HG02970 (cell line): Measurements from ENCODE around the gene TMEM164.

Experiments used
- ATAC-seq: cut with Tn5 transposase; IDR thresholded peaks from one replicate; pipeline ENCODE4 v1.9.1; 2021; ENCODE audit warnings: mild to moderate bottlenecking, moderate library complexity, moderate number of reproducible peaks; ENCODE audit not compliant: unreplicated experiment, low FRiP score

TMEM164 gene

DNA sequence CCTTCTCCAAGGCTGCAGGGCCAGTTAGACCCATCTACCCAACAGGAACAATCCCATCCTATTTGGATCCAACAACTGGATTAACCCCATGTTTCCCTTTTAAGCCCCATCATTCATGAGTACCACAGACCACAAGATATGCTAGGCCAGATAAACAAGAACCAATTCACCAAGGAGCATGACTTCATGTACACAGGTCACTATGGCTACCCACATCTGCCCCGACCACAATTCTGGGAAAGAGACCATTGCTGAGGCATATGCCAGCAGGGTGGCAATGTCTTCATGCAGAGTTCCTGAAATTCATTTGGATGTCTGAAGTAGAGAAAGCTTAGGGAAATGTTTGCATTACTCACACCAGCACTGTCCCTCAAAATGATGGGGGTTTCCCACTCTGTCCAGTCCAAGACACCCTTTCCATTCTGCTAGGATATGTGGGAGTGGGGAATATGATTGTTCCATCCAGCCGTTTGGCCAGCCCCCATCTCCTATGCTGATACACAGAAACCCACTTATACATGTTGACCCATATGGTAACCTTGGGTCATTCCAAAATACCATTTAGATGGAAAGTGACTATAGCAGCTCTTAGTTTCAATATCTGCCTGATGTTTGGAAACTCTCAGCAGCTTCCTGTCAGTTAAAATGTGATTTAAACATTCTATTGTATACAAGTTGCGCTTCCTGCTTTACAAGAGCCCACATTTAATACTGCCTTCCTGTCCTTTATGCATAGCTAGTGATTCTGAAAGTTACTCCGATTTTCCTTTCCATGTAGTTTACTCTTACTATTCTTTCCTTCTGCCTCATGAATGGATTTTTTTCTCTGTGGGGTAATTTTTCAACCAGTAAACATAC, 186.0 kb downstream of the TMEM164 start:
- ATAC-seq = no peak

DNA sequence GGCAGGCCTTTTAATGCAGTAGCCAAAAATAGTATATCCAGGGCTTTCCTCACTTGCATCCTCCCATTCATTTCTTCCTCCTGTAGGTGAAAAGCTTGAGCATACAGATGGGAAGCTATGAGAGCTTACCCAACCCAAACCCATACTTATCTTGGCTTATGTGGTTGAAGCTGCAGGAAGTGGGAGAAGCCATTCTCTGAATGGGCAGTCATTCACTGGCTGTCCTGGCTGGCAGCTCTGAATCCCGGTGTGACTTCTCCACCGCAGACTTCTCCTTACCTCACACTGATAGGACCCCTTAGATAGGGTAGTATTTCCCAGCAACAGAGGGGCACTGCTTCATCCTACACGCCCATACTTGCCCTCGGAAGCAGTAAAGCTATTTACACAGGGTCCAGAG, 189.6 kb downstream of the TMEM164 start:
- no peak for ATAC-seq

DNA sequence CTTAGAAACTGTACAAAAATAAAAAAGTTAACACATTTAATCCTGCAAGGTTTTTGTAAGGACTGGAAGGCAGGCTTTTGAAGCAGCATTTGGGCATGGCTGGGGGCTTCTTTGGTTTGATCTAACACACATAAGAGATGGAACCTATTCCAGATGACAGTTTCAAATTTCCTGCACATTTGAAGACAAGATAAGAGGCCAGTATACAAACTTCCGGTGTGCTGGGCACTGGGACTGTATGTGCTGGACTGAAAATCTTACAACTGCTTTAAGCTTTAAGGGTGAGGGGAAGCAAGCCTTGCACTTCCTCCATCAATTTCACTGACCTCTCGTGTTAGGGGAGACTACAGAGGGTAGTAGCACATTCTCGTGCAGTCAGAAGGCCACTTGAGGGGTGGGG, 192.1 kb downstream of the TMEM164 start:
- no peak for ATAC-seq

DNA sequence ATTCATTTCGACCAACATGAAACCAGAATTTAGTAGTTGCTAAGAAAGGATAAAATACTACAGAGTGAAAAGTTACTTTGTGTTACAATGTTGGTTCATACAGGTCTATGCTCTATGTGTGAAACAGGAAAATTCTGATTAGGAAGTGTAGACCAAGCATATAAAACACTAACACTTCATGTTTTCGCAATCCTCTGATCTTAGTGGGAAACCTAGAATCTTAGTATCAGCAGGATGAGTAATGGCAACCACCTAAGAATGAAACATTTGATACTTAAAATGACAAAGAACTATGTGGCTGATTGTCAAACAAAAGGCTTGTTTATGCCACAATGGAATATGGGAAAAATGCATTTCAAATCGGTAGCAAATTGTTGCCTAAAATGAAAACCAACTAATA, 198.9 kb downstream of the TMEM164 start:
- ATAC-seq = no peak

DNA sequence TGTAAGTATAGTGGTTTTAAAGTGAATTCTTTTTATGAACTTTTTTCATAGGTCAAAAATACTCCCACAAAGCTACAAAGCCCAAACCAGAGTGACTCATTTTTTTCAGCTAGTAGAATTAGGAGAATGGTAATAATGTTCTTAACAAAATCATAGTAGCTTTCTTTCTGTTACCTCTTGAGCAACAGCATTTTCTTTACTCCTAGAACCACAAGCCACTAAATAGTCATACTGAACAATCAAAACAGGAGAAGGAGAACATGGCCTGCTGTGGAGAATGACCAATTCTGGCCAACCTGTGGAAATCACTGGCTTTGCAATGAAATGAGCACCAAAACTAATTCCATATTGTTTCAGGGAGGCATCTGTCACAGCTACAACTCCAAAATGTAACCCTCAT, 202.1 kb downstream of the TMEM164 start:
- ATAC-seq = no peak

DNA sequence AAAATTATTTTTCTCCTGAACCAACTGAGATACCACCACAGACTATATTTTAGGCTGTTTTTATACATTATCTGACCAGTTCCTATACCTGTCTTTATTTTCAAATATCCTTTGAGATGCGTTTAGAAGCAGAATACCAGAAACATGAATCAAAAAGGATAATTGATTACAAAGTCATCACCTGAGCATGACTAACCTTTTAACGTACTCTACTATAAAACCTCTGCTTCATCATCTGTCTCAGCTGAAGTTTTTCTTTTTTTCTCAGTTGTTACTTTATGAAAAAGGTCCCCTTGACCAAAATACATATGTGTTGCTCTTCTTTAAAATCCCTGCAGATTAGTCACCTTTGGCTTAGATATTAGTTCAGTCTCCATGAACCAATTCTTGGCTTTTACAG, 205.2 kb downstream of the TMEM164 start:
- no peak for ATAC-seq

DNA sequence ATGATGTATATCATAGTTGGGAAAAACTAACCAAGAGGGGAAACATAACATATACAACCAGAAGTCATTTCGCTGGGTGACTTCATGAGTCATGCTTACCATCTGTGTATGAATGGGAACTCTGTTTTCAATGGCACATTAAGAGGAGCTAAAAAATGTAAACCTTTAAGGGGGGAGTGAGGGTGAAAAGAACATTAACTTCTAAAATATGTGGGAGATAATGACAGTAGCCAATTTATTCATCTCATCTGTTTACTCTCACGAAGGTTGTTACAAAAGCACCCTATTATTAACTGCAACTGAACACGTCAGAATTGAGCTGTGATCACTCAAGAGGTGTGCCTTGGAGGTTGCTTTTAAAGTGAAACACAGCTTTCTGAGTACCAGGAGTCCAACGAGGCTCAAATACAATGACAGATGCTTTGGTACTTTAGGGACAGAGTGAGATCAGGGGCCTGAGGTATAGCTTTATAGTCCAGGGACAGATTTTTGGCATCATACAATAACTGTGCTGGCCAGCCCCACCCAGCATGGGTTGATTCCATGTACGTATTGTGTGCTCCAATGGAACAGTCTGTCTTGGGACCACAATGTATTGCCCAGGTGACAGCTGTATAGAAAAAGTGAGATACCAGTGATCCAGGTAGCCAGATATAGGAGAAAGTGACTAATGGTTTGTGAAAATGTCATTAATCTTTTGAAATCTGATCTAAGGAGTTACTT, 207.7 kb downstream of the TMEM164 start:
- no peak for ATAC-seq

DNA sequence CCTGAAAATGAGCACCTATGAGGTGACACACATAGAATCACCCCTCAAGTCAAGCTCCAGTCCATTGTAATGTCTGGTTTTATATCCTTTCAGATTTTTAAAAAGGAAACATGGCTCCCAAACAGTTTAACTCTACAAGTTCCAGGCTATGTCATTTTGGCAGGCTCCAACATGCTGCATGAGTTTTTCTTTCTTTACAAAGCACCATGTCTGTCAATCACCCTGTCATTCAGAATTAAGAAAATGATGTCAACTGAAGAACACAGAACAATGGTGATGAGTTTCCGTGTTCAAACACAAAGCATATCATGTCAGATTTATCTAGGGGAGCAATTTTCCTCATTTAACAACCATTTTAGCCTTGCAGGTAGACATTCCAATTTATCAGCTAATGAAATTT, 208.4 kb downstream of the TMEM164 start:
- no peak for ATAC-seq

DNA sequence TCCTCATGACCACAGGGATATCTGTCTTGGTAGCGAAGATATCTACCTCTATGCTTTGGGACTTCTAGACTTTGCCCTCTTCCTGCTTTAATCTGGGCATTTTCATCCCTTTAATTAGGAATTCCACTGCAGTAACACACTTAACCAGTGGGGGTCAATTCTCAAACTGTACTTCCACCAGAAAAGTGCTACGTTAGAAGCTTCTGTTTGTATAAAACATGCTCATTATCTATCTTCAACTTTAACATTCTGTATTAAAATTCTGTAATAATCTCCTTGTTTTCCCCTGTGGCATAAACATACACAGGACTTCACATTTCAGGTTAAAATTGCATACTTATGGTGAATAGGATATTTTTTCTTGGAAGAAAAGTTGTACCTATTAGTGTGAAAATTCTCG, 209.4 kb downstream of the TMEM164 start:
- ATAC-seq = no peak

DNA sequence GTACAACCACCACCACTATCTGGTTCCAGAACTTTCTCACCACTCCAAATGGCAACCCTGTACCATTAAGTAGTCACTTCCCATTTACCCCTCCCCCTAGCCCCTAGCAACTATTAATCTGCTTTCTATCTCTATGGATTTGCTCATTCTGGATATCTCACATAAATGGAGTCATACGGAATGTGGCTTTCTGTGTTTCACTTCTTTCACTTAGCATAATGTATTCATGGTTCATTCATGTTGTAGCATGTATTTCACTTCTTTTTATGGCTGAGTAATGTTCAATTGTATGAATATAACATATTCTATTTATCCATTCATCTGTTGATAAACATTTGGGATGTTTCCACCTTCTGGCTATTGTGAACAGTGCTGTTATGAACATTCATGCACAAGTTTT, 210.3 kb downstream of the TMEM164 start:
- ATAC-seq = no peak

DNA sequence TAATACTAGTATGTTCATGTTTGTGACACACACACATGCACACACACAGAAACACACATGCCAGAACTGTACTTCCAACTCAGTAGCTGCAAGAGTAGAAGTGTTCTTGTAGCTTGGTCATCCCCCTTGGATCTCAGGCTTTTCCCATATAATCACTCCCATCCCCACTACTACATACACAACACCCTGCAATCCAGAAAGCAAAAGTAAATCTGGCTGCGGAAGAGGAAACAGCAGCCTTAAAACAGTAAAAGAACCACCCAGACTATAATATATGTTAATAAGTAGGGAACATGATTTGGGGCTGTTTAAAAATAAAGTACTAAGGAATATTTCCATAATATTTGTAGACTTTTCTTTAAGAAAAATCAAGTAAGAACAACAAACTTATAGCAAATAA, 211.8 kb downstream of the TMEM164 start:
- no peak for ATAC-seq

DNA sequence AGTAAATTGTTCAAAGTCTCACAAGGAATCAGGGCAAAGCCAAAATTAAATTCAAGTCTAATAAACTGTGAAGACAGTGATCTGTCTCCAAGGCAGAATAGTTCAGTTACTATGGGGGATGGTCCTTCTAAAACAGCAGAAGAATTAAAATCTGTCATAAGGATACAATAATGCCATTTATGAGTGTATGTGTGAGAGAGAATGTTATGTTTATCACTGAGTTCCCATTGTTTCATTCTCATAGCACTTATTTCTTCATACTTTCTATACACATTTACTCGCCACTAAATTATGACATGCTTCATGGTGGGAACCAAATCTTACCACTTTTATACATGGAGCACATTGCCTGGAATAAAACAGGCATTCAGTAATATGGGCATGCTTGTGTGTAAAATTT, 212.5 kb downstream of the TMEM164 start:
- no peak for ATAC-seq

DNA sequence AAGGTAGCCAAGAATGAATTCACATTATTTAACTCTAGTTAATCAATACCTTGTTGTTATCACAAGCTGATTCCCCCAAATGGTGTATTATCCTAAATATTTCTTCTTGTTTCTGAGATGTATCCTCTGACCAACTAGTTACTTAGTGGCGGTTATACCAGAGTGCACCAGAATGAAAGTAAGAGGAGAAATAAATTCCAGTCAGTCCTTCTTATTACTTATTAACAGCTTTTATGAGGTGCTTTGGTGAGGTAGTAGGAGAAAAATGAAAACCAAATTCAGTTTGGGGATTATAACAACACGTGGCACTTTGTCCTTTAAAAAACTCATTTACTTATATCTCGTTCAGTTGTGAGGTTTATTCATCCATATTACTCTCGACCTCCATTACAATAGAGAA, 213.1 kb downstream of the TMEM164 start:
- no peak for ATAC-seq

DNA sequence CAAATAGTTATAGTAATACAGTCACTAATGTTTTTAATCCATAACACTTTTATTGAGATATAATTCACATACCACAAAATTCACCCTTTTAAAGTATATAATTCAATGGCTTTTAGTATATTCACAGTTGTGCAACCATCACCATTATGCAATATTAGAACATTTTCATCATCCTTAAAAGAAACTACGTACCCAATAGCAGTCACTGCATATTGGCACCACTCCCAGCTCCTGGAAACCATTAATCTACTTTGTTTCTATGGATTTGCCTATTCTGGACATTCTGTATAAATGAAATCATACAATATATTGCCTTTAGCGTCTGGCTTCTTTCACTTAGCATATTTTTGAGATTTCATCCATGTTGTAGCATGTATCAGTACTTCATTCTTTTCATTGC, 215.7 kb downstream of the TMEM164 start:
- no peak for ATAC-seq

DNA sequence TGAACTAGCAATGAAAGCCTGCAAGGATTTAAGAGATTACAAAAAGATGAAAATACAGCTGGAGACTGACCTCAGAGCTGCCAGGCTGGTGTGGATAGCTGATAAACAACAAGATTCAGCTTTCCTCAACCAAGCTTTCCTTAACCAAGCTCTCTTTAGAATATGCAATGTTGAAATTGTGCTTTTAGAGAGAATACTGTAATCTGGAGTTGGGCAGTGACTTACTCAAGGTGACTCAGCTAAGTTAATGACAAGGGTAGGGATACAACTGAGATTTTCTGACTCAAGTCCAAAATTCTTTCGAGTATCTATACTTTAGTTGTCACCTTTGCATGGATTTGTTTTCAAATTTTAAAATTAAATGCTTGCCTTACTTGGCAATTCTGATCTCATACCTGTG, 217.0 kb downstream of the TMEM164 start:
- ATAC-seq = no peak

DNA sequence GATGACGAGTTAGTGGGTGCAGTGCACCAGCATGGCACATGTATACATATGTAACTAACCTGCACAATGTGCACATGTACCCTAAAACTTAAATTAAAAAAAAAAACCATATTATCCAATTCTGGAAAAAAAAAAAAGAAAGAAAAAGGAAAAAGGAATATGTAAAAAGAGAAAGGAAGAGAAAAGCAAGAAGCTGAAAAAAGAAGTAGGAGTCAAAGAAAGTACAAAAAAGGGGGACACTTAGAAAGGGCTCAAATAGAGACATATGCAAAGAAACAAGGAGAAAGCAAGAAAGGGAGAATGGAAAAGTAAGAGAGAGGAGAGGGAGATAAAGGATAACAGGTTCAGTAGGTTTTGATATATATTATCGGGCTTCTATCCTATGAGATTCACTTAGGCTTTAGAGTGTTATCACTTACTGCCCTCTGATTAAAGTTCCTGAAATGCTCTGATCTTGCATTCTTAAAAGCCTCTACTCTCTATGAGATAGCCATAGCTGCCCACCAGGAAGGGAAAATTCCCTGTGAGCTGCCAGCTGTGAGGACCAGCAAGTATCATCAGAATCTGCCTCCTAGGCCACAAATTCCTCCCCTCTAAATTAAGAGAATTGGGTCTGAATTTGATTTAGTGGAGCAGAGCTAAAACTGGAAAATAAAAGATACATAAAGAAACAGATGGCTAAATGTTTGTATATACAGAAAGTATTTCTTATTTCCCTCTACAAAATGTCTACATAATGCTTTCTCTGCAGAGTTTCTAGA, 219.8 kb downstream of the TMEM164 start:
- ATAC-seq = no peak

DNA sequence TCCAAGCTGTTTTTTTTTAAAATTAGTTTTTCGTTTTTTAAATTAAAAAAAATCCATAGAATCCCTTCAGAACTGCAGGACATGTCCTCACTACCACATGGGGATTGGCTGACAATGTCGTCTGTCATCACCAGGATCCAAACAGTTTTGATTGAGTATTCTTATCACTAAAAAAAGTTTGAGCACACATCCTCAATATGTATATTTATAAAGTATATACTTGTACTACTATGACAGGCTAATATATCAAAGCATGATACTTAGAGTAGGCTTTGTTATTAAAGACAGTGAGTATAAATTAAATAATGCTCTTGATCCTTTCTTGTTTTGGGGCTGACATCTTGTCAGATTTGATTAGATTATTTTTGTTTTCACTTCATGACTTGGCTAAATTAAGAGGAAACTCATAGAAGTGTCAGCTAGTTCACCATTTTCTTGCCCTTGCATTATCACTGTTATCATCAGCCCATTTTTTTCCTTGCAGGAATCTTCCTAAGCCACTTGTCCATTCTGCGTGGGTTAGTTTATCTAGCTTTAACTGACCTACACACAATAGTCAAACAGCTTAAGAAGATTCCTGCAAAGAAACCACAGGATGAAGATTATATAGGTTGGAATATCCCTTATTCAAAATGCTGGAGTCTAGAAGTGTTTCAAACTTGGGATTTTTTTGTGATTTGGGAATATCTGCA, 222.2 kb downstream of the TMEM164 start:
- ATAC-seq = no peak

DNA sequence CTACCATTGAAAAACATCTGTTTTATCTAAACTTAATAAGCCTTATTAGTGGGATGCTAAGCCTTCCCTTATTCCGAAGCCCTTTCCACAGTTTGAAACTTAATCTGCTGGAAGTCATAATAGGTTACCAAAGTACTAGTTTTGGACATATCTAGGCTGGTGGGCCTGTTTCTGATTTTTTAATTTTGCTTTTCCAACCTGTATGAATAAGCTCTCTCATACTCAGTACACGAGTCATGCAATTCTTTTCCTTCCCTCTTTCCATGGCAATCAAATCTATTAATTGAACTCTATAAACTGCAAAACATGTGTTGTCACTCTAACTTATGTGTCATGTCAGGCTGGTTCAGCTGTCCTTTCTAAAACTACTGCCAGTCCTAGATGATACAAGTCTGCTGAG, 224.0 kb downstream of the TMEM164 start:
- no peak for ATAC-seq
